IMR-90 (cell line): ENCODE data around the gene VAC14. TPM values are rescaled to one million over a fixed set of nuclear protein-coding genes. Genes with fewer than 3 reads are reported as not detected.

Source experiments
- ATAC-seq: fragments of 200-7000 bp; cut with Tn5 transposase; 2 replicates; pipeline ENCODE4 v1.9.1; 2020; ENCODE audit warnings: low read depth, mild to moderate bottlenecking, moderate library complexity
- BruUV-seq: library from RNA; stranded (reverse); fragments of 400-500 nt; replicated peaks from 2 replicates; lab custom pipeline; 2021; lab: Mats Ljungman, UMichigan
- CTCF ChIA-PET: fragments of 300-600 bp; formaldehyde crosslinking; extraction: SDS; loops from one replicate; lab custom pipeline; 2021; ENCODE audit warnings: antibody characterized with exemption; lab: Yijun Ruan, JAX
- POLR2A ChIA-PET: fragments of 300-600 bp; sonication (Branson Sonifier 250); formaldehyde crosslinking; loops from one replicate; lab custom pipeline; 2022; ENCODE audit warnings: antibody characterized with exemption; ENCODE audit not compliant: unreplicated experiment; lab: Charles Lee
- DNase-seq: peaks from one replicate; pipeline ENCODE4 v3.0.0; 2013
- H2AFZ ChIP-seq: replicated peaks from 2 replicates; pipeline ENCODE3; 2013; ENCODE audit warnings: low read length, mild to moderate bottlenecking; ENCODE audit not compliant: poor library complexity
- H2AK5ac ChIP-seq: 2 replicates; pipeline ENCODE4 v1.6.1; 2013; ENCODE audit warnings: low read depth, low read length, inconsistent platforms
- H2AK9ac ChIP-seq: replicated peaks from 2 replicates; pipeline ENCODE3; 2013; ENCODE audit warnings: mild to moderate bottlenecking, low read depth, low read length, moderate library complexity; ENCODE audit not compliant: poor library complexity
- H2BK120ac ChIP-seq: 2 replicates; pipeline ENCODE4 v1.6.1; 2013; ENCODE audit warnings: low read depth, low read length, inconsistent platforms
- H2BK15ac ChIP-seq: 3 replicates; pipeline ENCODE4 v1.6.1; 2013; ENCODE audit warnings: low read depth, low read length, inconsistent platforms
- H2BK20ac ChIP-seq: 2 replicates; pipeline ENCODE4 v1.6.1; 2013; ENCODE audit warnings: low read depth, mild to moderate bottlenecking, inconsistent platforms, low read length, moderate library complexity
- H2BK5ac ChIP-seq: 2 replicates; pipeline ENCODE4 v1.6.1; 2013; ENCODE audit warnings: mild to moderate bottlenecking, low read depth, low read length, inconsistent platforms; ENCODE audit not compliant: poor library complexity, severe bottlenecking
- H3K14ac ChIP-seq: replicated peaks from 2 replicates; pipeline ENCODE4 v1.6.1; 2013; ENCODE audit warnings: low read depth, low read length, inconsistent platforms
- H3K18ac ChIP-seq: 2 replicates; pipeline ENCODE4 v1.6.1; 2013; ENCODE audit warnings: low read depth, low read length, control low read depth
- H3K23ac ChIP-seq: 2 replicates; pipeline ENCODE4 v1.6.1; 2013; ENCODE audit warnings: low read depth, low read length, inconsistent platforms
- H3K27ac ChIP-seq: 2 replicates; pipeline ENCODE4 v1.5.1; 2013; ENCODE audit warnings: mild to moderate bottlenecking, control low read depth, low read length; ENCODE audit not compliant: insufficient read depth
- H3K27me3 ChIP-seq: 2 replicates; pipeline ENCODE4 v1.6.1; 2013; ENCODE audit warnings: low read length; ENCODE audit not compliant: control insufficient read depth, insufficient read depth
- H3K36me3 ChIP-seq: 2 replicates; pipeline ENCODE4 v1.6.1; 2013; ENCODE audit warnings: low read length, mixed read lengths; ENCODE audit not compliant: control insufficient read depth, insufficient read depth
- H3K4ac ChIP-seq: 2 replicates; pipeline ENCODE4 v1.6.1; 2013; ENCODE audit warnings: low read depth, low read length, inconsistent platforms
- H3K4me1 ChIP-seq: 2 replicates; pipeline ENCODE4 v1.6.1; 2013; ENCODE audit warnings: low read length, mixed read lengths; ENCODE audit not compliant: control insufficient read depth, insufficient read depth
- H3K4me2 ChIP-seq: 2 replicates; pipeline ENCODE4 v1.6.1; 2013; ENCODE audit warnings: low read depth, mild to moderate bottlenecking, control low read depth, low read length, moderate library complexity
- H3K4me3 ChIP-seq: 2 replicates; pipeline ENCODE4 v1.5.1; 2013; ENCODE audit warnings: low read depth, mild to moderate bottlenecking, control low read depth, low read length, moderate library complexity; ENCODE audit not compliant: insufficient read depth
- H3K56ac ChIP-seq: 2 replicates; pipeline ENCODE4 v1.6.1; 2013; ENCODE audit warnings: low read length, inconsistent platforms; ENCODE audit not compliant: insufficient read depth; ENCODE audit errors: extremely low read depth
- H3K79me1 ChIP-seq, 2 experiments: 2 replicates each; pipeline ENCODE4 v1.6.1; 2013; ENCODE audit warnings: low read length in 2 of 2, inconsistent platforms in 1 of 2, low read depth in 1 of 2
- H3K9ac ChIP-seq: 2 replicates; pipeline ENCODE4 v1.6.1; 2013; ENCODE audit warnings: low read depth, low read length, control low read depth
- H3K9me1 ChIP-seq: 2 replicates; pipeline ENCODE4 v1.6.1; 2013; ENCODE audit warnings: low read length, inconsistent platforms; ENCODE audit not compliant: insufficient read depth
- H3K9me3 ChIP-seq: 2 replicates; pipeline ENCODE4 v1.6.1; 2013; ENCODE audit warnings: low read length; ENCODE audit not compliant: control insufficient read depth, insufficient read depth
- H4K20me1 ChIP-seq: 2 replicates; pipeline ENCODE4 v1.6.1; 2013; ENCODE audit warnings: low read length, inconsistent platforms; ENCODE audit not compliant: insufficient read depth
- H4K5ac ChIP-seq: 2 replicates; pipeline ENCODE4 v1.6.1; 2013; ENCODE audit warnings: mild to moderate bottlenecking, low read depth, low read length, control low read depth
- H4K8ac ChIP-seq, 2 experiments: 2 replicates each; pipeline ENCODE4 v1.6.1; 2013; ENCODE audit warnings: low read depth in 2 of 2, low read length in 2 of 2, control low read depth in 1 of 2, inconsistent platforms in 1 of 2
- H4K91ac ChIP-seq: 2 replicates; pipeline ENCODE4 v1.6.1; 2013; ENCODE audit warnings: low read depth, low read length, inconsistent platforms; ENCODE audit not compliant: insufficient read depth
- BHLHE40 ChIP-seq: fragments of 150-350 bp; IDR thresholded peaks from 2 replicates; pipeline ENCODE4 v1.6.1; 2016; ENCODE audit warnings: mild to moderate bottlenecking, low read depth, low read length
- CEBPB ChIP-seq: IDR thresholded peaks from 2 replicates; pipeline ENCODE4 v1.6.1; 2012; ENCODE audit warnings: low read depth, low read length, improper control_type of control experiment
- CHD1 ChIP-seq: IDR thresholded peaks from 2 replicates; pipeline ENCODE4 v1.6.1; 2012; ENCODE audit warnings: low read depth, low read length, improper control_type of control experiment
- CTCF ChIP-seq: conservative IDR thresholded peaks from 2 replicates; pipeline ENCODE4 v1.5.1; 2012; ENCODE audit warnings: mild to moderate bottlenecking, low read depth, low read length, improper control_type of control experiment
- ELK1 ChIP-seq: fragments of 150-350 bp; IDR thresholded peaks from 2 replicates; pipeline ENCODE4 v1.6.1; 2016; ENCODE audit warnings: low read depth, mild to moderate bottlenecking, low read length, moderate library complexity, borderline replicate concordance
- FOS ChIP-seq: fragments of 150-350 bp; IDR thresholded peaks from 2 replicates; pipeline ENCODE4 v1.6.1; 2016; ENCODE audit warnings: low read depth, low read length
- MAZ ChIP-seq: IDR thresholded peaks from 2 replicates; pipeline ENCODE4 v1.6.1; 2012; ENCODE audit warnings: low read depth, mild to moderate bottlenecking, low read length, improper control_type of control experiment, moderate library complexity, borderline replicate concordance
- MXI1 ChIP-seq: IDR thresholded peaks from 2 replicates; pipeline ENCODE4 v1.6.1; 2012; ENCODE audit warnings: low read depth, mild to moderate bottlenecking, low read length, moderate library complexity, borderline replicate concordance
- NFE2L2 ChIP-seq: fragments of 150-350 bp; IDR thresholded peaks from 2 replicates; pipeline ENCODE4 v1.6.1; 2016; ENCODE audit warnings: low read depth, mild to moderate bottlenecking, low read length
- POLR2A ChIP-seq: IDR thresholded peaks from 2 replicates; pipeline ENCODE4 v1.6.1; 2012; ENCODE audit warnings: mild to moderate bottlenecking, low read depth, low read length
- RAD21 ChIP-seq: IDR thresholded peaks from 2 replicates; pipeline ENCODE4 v1.6.1; 2012; ENCODE audit warnings: low read length, improper control_type of control experiment
- RCOR1 ChIP-seq: IDR thresholded peaks from 2 replicates; pipeline ENCODE4 v1.6.1; 2012; ENCODE audit warnings: mild to moderate bottlenecking, low read length, improper control_type of control experiment; ENCODE audit not compliant: insufficient replicate concordance
- RFX5 ChIP-seq: IDR thresholded peaks from 2 replicates; pipeline ENCODE4 v1.8.0; 2012; ENCODE audit warnings: low read depth, mild to moderate bottlenecking, low read length, moderate library complexity
- SMC3 ChIP-seq: fragments of 150-350 bp; IDR thresholded peaks from 2 replicates; pipeline ENCODE4 v1.6.1; 2016; ENCODE audit warnings: low read depth, mild to moderate bottlenecking, antibody characterized with exemption, low read length, moderate library complexity
- WGBS, 2 experiments: methylation state at CpG; one replicate each; pipeline versions ENCODE4 v1.1.5 to v1.1.7; 2013; ENCODE audit warnings: missing lambda C conversion rate in 2 of 2; ENCODE audit not compliant: insufficient read length in 1 of 2; ENCODE audit errors: extremely low coverage in 2 of 2; 5-methylcytosine and 5-hydroxymethylcytosine counted together
- dilution Hi-C: fragments of 300-500 bp; cut with HindIII; formaldehyde crosslinking; loops from one replicate; pipeline ENCODE4 v1.14.3; 2018; ENCODE audit warnings: low sequenced_read_pairs; ENCODE audit not compliant: unreplicated experiment
- in situ Hi-C: fragments of 300-500 bp; cut with MboI; formaldehyde crosslinking; loops from 3 replicates; pipeline ENCODE4 v1.14.3; 2019; ENCODE audit warnings: low sequenced_read_pairs, inconsistent platforms, mixed read lengths
- intact Hi-C: fragments of 100-400 bp; cut with micrococcal nuclease; formaldehyde crosslinking; loops from 2 replicates; pipeline ENCODE4 v1.10.0; 2022
- polyA plus RNA-seq, 3 experiments: library from polyadenylated mRNA; depleted of rRNA; stranded (reverse); fragments of >200 nt; gene quantifications; 2 replicates each; pipeline ENCODE4 v1.2.3, GENCODE V29; 2012; ENCODE audit warnings: low replicate concordance in 1 of 3
- total RNA-seq: library from RNA; depleted of rRNA; stranded (reverse); fragments of >200 nt; gene quantifications from 2 replicates; pipeline ENCODE4 v1.2.3, GENCODE V29; 2012

Gene VAC14
- total and polyA plus RNA-seq, 2 of the 4 experiments (the other 2 are of a cell fraction): 21.1 to 40.2 TPM

- Histone ChIP-seq H2BK15ac (peak overlapping the region; percentile 60; the same call in 2 of the 3 replicates), H4K91ac (peak overlapping the region; percentile 98), H2BK5ac (peak overlapping the region; percentile 94), H3K9me1 (peaks cover 31% of the 10 kb centered on the region), H3K36me3 (peaks cover 4% of the 10 kb centered on the region; the same call in 1 of the 2 replicates), H3K4ac (peak overlapping the region; percentile 96), H3K4me2 (peak overlapping the region; percentile 34), H3K56ac (peak overlapping the region; percentile 82), H3K14ac (peak overlapping the region; percentile 80), H3K27ac (peak overlapping the region; percentile 89), H4K5ac (peak overlapping the region; percentile 92), H2AK9ac (peak overlapping the region; percentile 74), H2BK120ac (peak overlapping the region; percentile 95), H3K18ac (peak overlapping the region; percentile 85), H3K9me3 (no peaks in the 10 kb centered on the region), H4K20me1 (no peaks in the 10 kb centered on the region), H2AFZ (peak overlapping the region; percentile 81), H3K79me1 (peaks cover 9 to 41% of the 10 kb centered on the region in 2 experiments), H4K8ac (peak overlapping the region; percentile 86 to 90), H3K4me3 (no peak overlapping the region), H3K9ac (peak overlapping the region; percentile 50), H2BK20ac (peak overlapping the region; percentile 74), H3K27me3 (no peaks in the 10 kb centered on the region), H2AK5ac (peak overlapping the region; percentile 95), H3K23ac (peak overlapping the region; percentile 96), H3K4me1 (peaks cover 38% of the 10 kb centered on the region)
- ChIA-PET POLR2A (interaction anchor here (0.9 to 1.7 kb wide), 2 partner anchors 20 to 28 kb away, joined by 3 to 6 read pairs; no protein-coding TSS in a partner anchor), CTCF (interaction anchor here (0.6 to 2.4 kb wide), 10 partner anchors 11 to 1691 kb away, joined by 3 to 10 read pairs (median 3); no protein-coding TSS in a partner anchor)
- peak; percentile 93 for ATAC-seq
- WGBS, 2 experiments: 0% methylated on average over 4 of the region's 23 CpGs; no CpG with 5 or more reads in 1 of the 2 experiments
- in situ Hi-C loops: no loop called here
- DNase-seq: peak; percentile 98
- dilution Hi-C loops: no loop called here
- BruUV-seq: no TSS peak
- intact Hi-C loops: loop anchor here (1.0 kb wide), 1 partner anchor 22 kb away; no protein-coding TSS in a partner anchor
- TF ChIP-seq FOS (peak; percentile 86), RAD21 (peak; percentile 40), RFX5 (no peak), CHD1 (0 out of 2 replicates have a peak, but pooled peaks have one; percentile 53), CTCF (peak; percentile 28; the same call in 1 of the 2 replicates), POLR2A (peak; percentile 71), MAZ (peak; percentile 85; the same call in 1 of the 2 replicates), SMC3 (peak; percentile 31; the same call in 1 of the 2 replicates), MXI1 (no peak), ELK1 (no peak), RCOR1 (peak; percentile 81), NFE2L2 (peak; percentile 71; the same call in 1 of the 2 replicates), CEBPB (peak; percentile 80), BHLHE40 (peak; percentile 100)
Observed at GRCh38 chr16:70715055-70715858, 85.7 kb downstream of the VAC14 start.
